ENCODE data around the gene MEIOB. TPM values are rescaled to one million over a fixed set of nuclear protein-coding genes. Genes with fewer than 3 reads are reported as not detected.

MEIOB gene
- total RNA-seq, 3 donors from 2014 or later: not detected

DNA sequence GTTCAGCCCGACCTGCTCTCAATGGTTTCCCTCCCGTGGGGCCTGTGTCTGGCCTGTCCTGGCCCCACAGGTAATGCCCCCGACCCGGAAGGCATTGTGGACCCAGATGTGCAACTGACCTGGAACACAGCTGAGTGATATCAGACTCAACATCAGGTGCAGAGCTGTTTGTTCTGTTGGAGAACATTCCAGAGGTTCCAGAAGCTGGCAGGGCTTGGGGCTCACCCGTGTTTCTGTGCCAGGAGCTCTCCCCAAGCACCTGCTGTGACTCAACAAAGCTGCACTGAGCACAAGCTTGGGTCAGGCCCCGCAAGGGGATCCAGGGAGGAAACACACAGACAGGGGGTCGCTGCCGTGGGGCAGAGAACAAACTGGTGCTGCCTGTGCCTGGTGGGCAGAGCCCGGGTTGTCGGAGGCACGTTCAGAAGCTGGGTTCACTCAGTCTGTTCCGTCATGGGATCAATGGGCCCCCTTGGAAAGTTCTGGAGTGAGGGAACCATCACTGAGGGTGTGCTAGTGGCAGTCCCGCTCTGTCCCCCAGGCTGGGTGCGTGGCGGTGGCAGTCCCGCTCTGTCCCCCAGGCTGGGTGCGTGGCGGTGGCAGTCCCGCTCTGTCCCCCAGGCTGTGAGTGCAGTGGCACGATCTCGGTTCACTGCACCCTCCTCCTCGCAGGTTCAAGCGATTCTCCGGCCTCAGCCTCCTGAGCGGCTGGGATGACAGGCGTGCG lies 24.1 kb upstream of the MEIOB start:
- no peaks in the 10 kb centered on the region for H3K36me3 ChIP-seq (ENCODE audit: low read depth)
- TF ChIP-seq, protein P1, sequence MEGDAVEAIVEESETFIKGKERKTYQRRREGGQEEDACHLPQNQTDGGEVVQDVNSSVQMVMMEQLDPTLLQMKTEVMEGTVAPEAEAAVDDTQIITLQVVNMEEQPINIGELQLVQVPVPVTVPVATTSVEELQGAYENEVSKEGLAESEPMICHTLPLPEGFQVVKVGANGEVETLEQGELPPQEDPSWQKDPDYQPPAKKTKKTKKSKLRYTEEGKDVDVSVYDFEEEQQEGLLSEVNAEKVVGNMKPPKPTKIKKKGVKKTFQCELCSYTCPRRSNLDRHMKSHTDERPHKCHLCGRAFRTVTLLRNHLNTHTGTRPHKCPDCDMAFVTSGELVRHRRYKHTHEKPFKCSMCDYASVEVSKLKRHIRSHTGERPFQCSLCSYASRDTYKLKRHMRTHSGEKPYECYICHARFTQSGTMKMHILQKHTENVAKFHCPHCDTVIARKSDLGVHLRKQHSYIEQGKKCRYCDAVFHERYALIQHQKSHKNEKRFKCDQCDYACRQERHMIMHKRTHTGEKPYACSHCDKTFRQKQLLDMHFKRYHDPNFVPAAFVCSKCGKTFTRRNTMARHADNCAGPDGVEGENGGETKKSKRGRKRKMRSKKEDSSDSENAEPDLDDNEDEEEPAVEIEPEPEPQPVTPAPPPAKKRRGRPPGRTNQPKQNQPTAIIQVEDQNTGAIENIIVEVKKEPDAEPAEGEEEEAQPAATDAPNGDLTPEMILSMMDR (IDR thresholded peaks at IDR 0.05): no peak
- intact Hi-C loops (cut with DNase I, micrococcal nuclease): no loop called here
- H3K4me1 ChIP-seq (ENCODE audit: low read depth): peaks cover 24% of the 10 kb centered on the region
- no peak overlapping the region for H3K4me3 ChIP-seq
- no peak for DNase-seq
- H3K9me3 ChIP-seq: no peaks in the 10 kb centered on the region
- no peak for ATAC-seq

DNA sequence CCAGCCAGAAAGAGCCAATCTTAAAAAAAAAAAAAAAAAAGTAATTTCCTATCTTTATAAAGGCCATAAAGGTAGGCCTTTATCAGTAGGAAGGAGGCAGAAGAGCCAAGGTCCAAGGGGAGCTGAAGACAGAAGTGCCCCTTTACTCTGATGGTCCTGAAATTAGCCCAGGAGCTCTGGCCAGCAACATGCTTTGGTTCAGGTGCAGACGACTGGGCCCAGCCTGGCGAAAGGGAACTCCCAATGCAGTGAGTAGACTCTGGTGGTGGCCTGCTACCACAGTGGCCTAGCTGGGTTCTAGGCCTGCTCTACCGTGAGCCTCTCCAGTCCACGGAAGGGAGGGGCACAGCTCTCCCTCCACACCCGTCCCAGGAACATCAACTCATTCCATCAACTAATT lies 23.1 kb upstream of the MEIOB start:
- Histone ChIP-seq H3K36me3 (ENCODE audit: low read depth) (no peaks in the 10 kb centered on the region), H3K9me3 (no peaks in the 10 kb centered on the region), H3K4me1 (ENCODE audit: low read depth) (peaks cover 16% of the 10 kb centered on the region), H3K4me3 (no peak overlapping the region)
- peak; percentile 74 for ATAC-seq
- intact Hi-C loops (cut with DNase I, micrococcal nuclease): no loop called here
- TF ChIP-seq, protein P1 (IDR thresholded peaks at IDR 0.05): no peak
- peak; percentile 51 to 65 (median 53) for DNase-seq

- DNase-seq (peak in 1 of 3 donors; percentile 1), ATAC-seq (no peak)
- Histone ChIP-seq H3K9me3 (no peaks in the 10 kb centered on the region), H3K4me1 (ENCODE audit: low read depth) (peaks cover 11% of the 10 kb centered on the region), H3K36me3 (ENCODE audit: low read depth) (no peaks in the 10 kb centered on the region), H3K4me3 (no peak overlapping the region)
- intact Hi-C loops (cut with DNase I, micrococcal nuclease): no loop called here
- TF ChIP-seq, protein P1 (IDR thresholded peaks at IDR 0.05): no peak
These were observed 18.7 kb upstream of the MEIOB start for GRCh38 chr16:1890708-1891050.

- Histone ChIP-seq H3K4me1 (ENCODE audit: low read depth) (peaks cover 11% of the 10 kb centered on the region), H3K4me3 (no peak overlapping the region), H3K36me3 (ENCODE audit: low read depth) (no peaks in the 10 kb centered on the region), H3K9me3 (no peaks in the 10 kb centered on the region)
- ATAC-seq (no peak), DNase-seq (peak; percentile 0 to 8 (median 2))
- TF ChIP-seq, protein P1 (IDR thresholded peaks at IDR 0.05): no peak
- intact Hi-C loops (cut with DNase I, micrococcal nuclease): no loop called here
These were observed 18.2 kb upstream of the MEIOB start for GRCh38 chr16:1890024-1890707.

DNA sequence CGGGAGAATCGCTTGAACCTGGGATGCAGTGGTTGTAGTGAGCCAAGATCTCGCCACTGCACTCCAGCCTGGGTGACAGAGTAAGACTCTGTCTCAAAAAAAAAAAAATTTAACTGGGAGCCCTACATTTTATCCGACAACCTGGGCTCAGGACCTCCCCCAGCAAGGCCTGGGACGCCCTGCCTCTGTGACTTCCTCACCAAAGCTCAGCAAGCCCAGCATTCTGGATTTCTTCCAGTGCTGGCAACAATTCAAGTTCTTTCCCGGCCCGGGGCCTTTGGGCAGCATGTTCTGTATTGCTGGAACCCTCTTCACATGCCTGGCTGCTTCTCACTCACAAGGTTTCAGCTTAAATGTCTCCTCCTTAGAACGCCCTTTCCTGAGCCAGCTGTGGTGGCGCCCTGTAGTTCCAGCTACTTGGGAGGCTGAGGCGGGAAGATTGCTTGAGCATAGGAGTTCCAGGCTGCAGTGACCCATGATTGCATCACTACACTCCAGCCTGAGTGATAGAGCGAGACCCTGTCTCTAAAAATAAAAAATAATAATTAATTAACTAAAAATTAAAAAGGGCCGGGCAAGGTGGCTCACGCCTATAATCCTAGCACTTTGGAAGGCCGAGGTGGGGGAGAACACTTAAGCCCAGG lies 15.9 kb upstream of the MEIOB start:
- ATAC-seq: no peak
- Histone ChIP-seq H3K4me3 (no peak overlapping the region), H3K36me3 (ENCODE audit: low read depth) (no peaks in the 10 kb centered on the region), H3K9me3 (no peaks in the 10 kb centered on the region), H3K4me1 (ENCODE audit: low read depth) (peaks cover 6% of the 10 kb centered on the region)
- intact Hi-C loops (cut with DNase I, micrococcal nuclease): no loop called here
- DNase-seq: peak; percentile 2 to 11 (median 10)
- TF ChIP-seq, protein P1 (IDR thresholded peaks at IDR 0.05): no peak
